ENCODE measurements around the gene CRELD1. TPM values are rescaled to one million over a fixed set of nuclear protein-coding genes. Genes with fewer than 3 reads are reported as not detected.
"Not testable (repeated sequence)": the region's sequence is repeated elsewhere in the genome, so short reads cannot be mapped to it uniquely, and the experiment has no call there.

The CRELD1 gene
- total RNA-seq, 1 donor from 2014 or later = 25.3 TPM

- Mint-ChIP-seq H3K36me3 (ENCODE audit: unreplicated experiment) (peaks cover 6% of the 10 kb centered on the region), H3K4me3 (ENCODE audit: unreplicated experiment) (no peak overlapping the region), H3K27ac (ENCODE audit: unreplicated experiment) (no peak overlapping the region), H3K9me3 (ENCODE audit: unreplicated experiment) (no peaks in the 10 kb centered on the region), H3K4me1 (ENCODE audit: unreplicated experiment) (peaks cover 17% of the 10 kb centered on the region), H3K27me3 (ENCODE audit: unreplicated experiment) (no peaks in the 10 kb centered on the region)
- TF ChIP-seq CTCF (IDR thresholded peaks at IDR 0.05) = no peak
- DNase-seq (ENCODE audit: extremely low spot score, unreplicated experiment) = no peak
These were observed 5.3 kb downstream of the CRELD1 start for GRCh38 chr3:9938966-9939365.

- DNase-seq (ENCODE audit: extremely low spot score, unreplicated experiment); H3K36me3 Mint-ChIP-seq (ENCODE audit: unreplicated experiment); H3K27ac Mint-ChIP-seq (ENCODE audit: unreplicated experiment); H3K27me3 Mint-ChIP-seq (ENCODE audit: unreplicated experiment); H3K4me1 Mint-ChIP-seq (ENCODE audit: unreplicated experiment); H3K9me3 Mint-ChIP-seq (ENCODE audit: unreplicated experiment); H3K4me3 Mint-ChIP-seq (ENCODE audit: unreplicated experiment): not testable (repeated sequence)
These were observed 6.3 kb downstream of the CRELD1 start for GRCh38 chr3:9939906-9940305.

GRCh38 chr3:9940746-9941145, 7.1 kb downstream of the CRELD1 start:
- Mint-ChIP-seq H3K9me3 (ENCODE audit: unreplicated experiment) (no peaks in the 10 kb centered on the region), H3K4me3 (ENCODE audit: unreplicated experiment) (no peak overlapping the region), H3K4me1 (ENCODE audit: unreplicated experiment) (peaks cover 5% of the 10 kb centered on the region), H3K27me3 (ENCODE audit: unreplicated experiment) (no peaks in the 10 kb centered on the region), H3K27ac (ENCODE audit: unreplicated experiment) (no peak overlapping the region), H3K36me3 (ENCODE audit: unreplicated experiment) (peaks cover 6% of the 10 kb centered on the region)
- no peak for DNase-seq (ENCODE audit: extremely low spot score, unreplicated experiment)
- TF ChIP-seq CTCF (IDR thresholded peaks at IDR 0.05) = no peak

- no peaks in the 10 kb centered on the region for H3K27me3 Mint-ChIP-seq (ENCODE audit: unreplicated experiment)
These were observed 8.5 kb downstream of the CRELD1 start for GRCh38 chr3:9942164-9942563.

GRCh38 chr3:9942934-9943690, 9.5 kb downstream of the CRELD1 start:
- DNase-seq (ENCODE audit: extremely low spot score, unreplicated experiment) = no peak
- Mint-ChIP-seq H3K36me3 (ENCODE audit: unreplicated experiment) (peaks cover 2% of the 10 kb centered on the region), H3K27me3 (ENCODE audit: unreplicated experiment) (no peaks in the 10 kb centered on the region), H3K4me3 (ENCODE audit: unreplicated experiment) (no peak overlapping the region), H3K9me3 (ENCODE audit: unreplicated experiment) (no peaks in the 10 kb centered on the region), H3K4me1 (ENCODE audit: unreplicated experiment) (peaks cover 13% of the 10 kb centered on the region), H3K27ac (ENCODE audit: unreplicated experiment) (no peak overlapping the region)
- TF ChIP-seq CTCF (IDR thresholded peaks at IDR 0.05) = no peak

More at GRCh38 chr3:9942164-9942563, 8.5 kb downstream of the CRELD1 start:
- no peak overlapping the region for H3K27ac Mint-ChIP-seq (ENCODE audit: unreplicated experiment)
- H3K4me3 Mint-ChIP-seq (ENCODE audit: unreplicated experiment) = no peak overlapping the region
- peaks cover 6% of the 10 kb centered on the region for H3K36me3 Mint-ChIP-seq (ENCODE audit: unreplicated experiment)
- H3K4me1 Mint-ChIP-seq (ENCODE audit: unreplicated experiment) = peaks cover 7% of the 10 kb centered on the region
- H3K9me3 Mint-ChIP-seq (ENCODE audit: unreplicated experiment) = no peaks in the 10 kb centered on the region
- DNase-seq (ENCODE audit: extremely low spot score, unreplicated experiment) = no peak
- TF ChIP-seq CTCF (IDR thresholded peaks at IDR 0.05) = no peak

Measured in osteocyte (in vitro differentiated cells).